Measurements from ENCODE around the gene PAF1.

DNA sequence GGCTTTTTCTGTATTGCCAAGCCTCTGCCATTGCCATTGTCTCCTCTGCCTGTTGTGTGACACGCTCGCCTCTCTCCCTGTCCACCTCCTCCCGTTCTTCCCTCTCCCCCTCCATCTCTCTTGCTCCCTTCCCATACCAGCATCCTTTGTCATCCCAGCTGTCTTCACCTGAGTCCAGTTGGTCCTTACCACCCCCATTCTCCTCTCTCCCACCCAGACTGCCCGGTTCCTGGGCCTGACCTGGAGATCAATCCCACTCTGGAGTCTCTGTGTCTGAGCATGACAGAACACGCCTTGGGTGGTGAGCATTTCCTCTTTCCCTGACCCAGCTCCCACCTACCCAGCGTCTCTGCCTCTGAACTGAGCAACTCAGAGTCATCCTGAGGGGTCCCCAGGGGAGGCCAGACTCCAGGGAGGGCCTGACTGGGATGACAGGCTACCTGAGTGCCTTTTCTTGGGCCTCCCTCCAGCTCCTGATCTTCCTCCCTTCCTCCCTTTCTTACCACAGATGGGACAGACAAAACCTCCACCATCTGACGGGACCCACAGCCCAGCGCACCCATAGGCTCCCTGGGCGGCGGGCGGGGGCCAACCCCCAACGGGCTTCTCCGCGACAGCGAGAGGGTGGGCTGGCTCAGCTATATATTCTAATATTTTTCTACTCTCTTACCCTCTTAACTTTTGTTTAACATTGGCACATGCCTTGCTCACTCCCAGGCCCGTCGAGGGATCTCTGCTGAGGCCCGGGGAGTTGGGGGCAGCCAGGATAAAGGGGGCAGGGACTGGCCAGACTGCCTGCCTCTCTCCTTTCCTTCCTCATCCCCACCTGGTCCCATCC lies 7.7 kb downstream of the PAF1 start:
- TF ChIP-seq TAF1 (IDR thresholded peaks at IDR 0.05; ENCODE audit: borderline replicate concordance, low read depth, low read length) (no peak), POLR2A (IDR thresholded peaks at IDR 0.05; ENCODE audit: low read depth, low read length) (no peak)
